Hepatocyte (in vitro differentiated cells): ENCODE measurements around the gene KCNJ2. TPM values are rescaled to one million over a fixed set of nuclear protein-coding genes. Genes with fewer than 3 reads are reported as not detected.

Source experiments
- DNase-seq: peaks from one replicate; pipeline ENCODE4 v3.0.0-alpha.2; 2016; ENCODE audit warnings: low spot score
- H2AFZ ChIP-seq: fragments of 200-600 bp; sonication (generic); 2 replicates; pipeline ENCODE4 v1.6.0; 2016; ENCODE audit warnings: antibody characterized with exemption, mild to moderate bottlenecking
- H3K27ac ChIP-seq: fragments of 200-600 bp; sonication (generic); 2 replicates; pipeline ENCODE4 v1.5.1; 2016; ENCODE audit warnings: mild to moderate bottlenecking
- H3K27me3 ChIP-seq: fragments of 200-600 bp; sonication (generic); 2 replicates; pipeline ENCODE4 v1.6.1; 2016
- H3K36me3 ChIP-seq: fragments of 200-600 bp; sonication (generic); replicated peaks from 2 replicates; pipeline ENCODE4 v1.5.1; 2016; ENCODE audit warnings: low read depth; ENCODE audit not compliant: insufficient read depth
- H3K4me1 ChIP-seq: fragments of 200-600 bp; sonication (generic); 2 replicates; pipeline ENCODE4 v1.5.1; 2016; ENCODE audit warnings: mild to moderate bottlenecking, moderate library complexity; ENCODE audit not compliant: insufficient read depth
- H3K4me2 ChIP-seq: fragments of 200-600 bp; sonication (generic); 2 replicates; pipeline ENCODE4 v1.6.0; 2016
- H3K4me3 ChIP-seq: fragments of 200-600 bp; sonication (generic); 2 replicates; pipeline ENCODE4 v1.5.1; 2016; ENCODE audit warnings: mild to moderate bottlenecking
- H3K79me2 ChIP-seq: fragments of 200-600 bp; sonication (generic); 2 replicates; pipeline ENCODE4 v1.6.0; 2017; ENCODE audit warnings: mild to moderate bottlenecking
- H3K9me2 ChIP-seq: fragments of 200-600 bp; sonication (generic); replicated peaks from 2 replicates; pipeline ENCODE4 v1.6.0; 2017; ENCODE audit warnings: mild to moderate bottlenecking; ENCODE audit not compliant: insufficient read depth
- H3K9me3 ChIP-seq: fragments of 200-600 bp; sonication (generic); 2 replicates; pipeline ENCODE4 v1.5.1; 2016; ENCODE audit warnings: low read depth, mild to moderate bottlenecking
- H4K20me1 ChIP-seq: fragments of 200-600 bp; sonication (generic); 2 replicates; pipeline ENCODE4 v1.6.0; 2016; ENCODE audit warnings: mild to moderate bottlenecking; ENCODE audit not compliant: insufficient read depth, poor library complexity, severe bottlenecking
- CTCF ChIP-seq: fragments of 200-600 bp; sonication (generic); IDR thresholded peaks from 2 replicates; pipeline ENCODE4 v1.5.1; 2016; ENCODE audit warnings: antibody characterized with exemption, mild to moderate bottlenecking; ENCODE audit not compliant: poor library complexity
- EZH2 ChIP-seq: fragments of 200-600 bp; sonication (generic); IDR thresholded peaks from 2 replicates; pipeline ENCODE4 v1.6.1; 2016; ENCODE audit warnings: antibody characterized with exemption, mild to moderate bottlenecking, borderline replicate concordance
- EZH2phosphoT487 ChIP-seq: fragments of 200-600 bp; sonication (generic); IDR thresholded peaks from one replicate; pipeline ENCODE4 v1.6.1; 2018; ENCODE audit warnings: antibody characterized with exemption, mild to moderate bottlenecking, low read depth, moderate library complexity; ENCODE audit not compliant: unreplicated experiment, severe bottlenecking
- WGBS: methylation state at CpG from one replicate; pipeline ENCODE4 v1.1.6; 2016; ENCODE audit warnings: low lambda C conversion rate; ENCODE audit errors: missing lambda C conversion rate; 5-methylcytosine and 5-hydroxymethylcytosine counted together
- polyA plus RNA-seq: library from polyadenylated mRNA; unstranded; fragments of >200 nt; fragmentation: Nextera tagmentation; extraction: Ambion mirVana; gene quantifications from 2 replicates; pipeline ENCODE4 v1.2.1, GENCODE V29; 2016
- total RNA-seq: library from RNA; depleted of rRNA; stranded (reverse); fragments of >200 nt; gene quantifications from 2 replicates; pipeline ENCODE4 v1.2.3, GENCODE V29; 2014

Gene KCNJ2
- total and polyA plus RNA-seq, 2 experiments from 2014 or later = 1.0 to 3.0 TPM

- DNase-seq = no peak
- H3K27ac ChIP-seq = no peak overlapping the region
- no peaks in the 10 kb centered on the region for H3K36me3 ChIP-seq
- no peak overlapping the region for H3K4me3 ChIP-seq
- TF ChIP-seq CTCF = no peak
- no peak for TF ChIP-seq EZH2
- no peak for TF ChIP-seq EZH2phosphoT487
- no peaks in the 10 kb centered on the region for H3K4me1 ChIP-seq
- no peaks in the 10 kb centered on the region for H3K27me3 ChIP-seq
- no peaks in the 10 kb centered on the region for H3K9me3 ChIP-seq
- no peak overlapping the region for H2AFZ ChIP-seq
- H4K20me1 ChIP-seq = no peaks in the 10 kb centered on the region
- WGBS = 97% methylated on average over 1 of the region's 1 CpG
- H3K9me2 ChIP-seq = no peaks in the 10 kb centered on the region
- no peaks in the 10 kb centered on the region for H3K79me2 ChIP-seq
- H3K4me2 ChIP-seq = no peak overlapping the region
These were observed 48.2 kb downstream of the KCNJ2 start for GRCh38 chr17:70217571-70217970.

GRCh38 chr17:70225276-70225675 lies 55.9 kb downstream of the KCNJ2 start:
- no peak overlapping the region for H3K27ac ChIP-seq

More at GRCh38 chr17:70225276-70225675, 55.9 kb downstream of the KCNJ2 start:
- Histone ChIP-seq H3K36me3 (no peaks in the 10 kb centered on the region), H3K9me2 (no peaks in the 10 kb centered on the region), H3K4me3 (no peak overlapping the region), H3K27me3 (peaks cover 2% of the 10 kb centered on the region), H3K4me1 (no peaks in the 10 kb centered on the region), H3K4me2 (no peak overlapping the region), H4K20me1 (no peaks in the 10 kb centered on the region), H3K9me3 (no peaks in the 10 kb centered on the region), H3K79me2 (no peaks in the 10 kb centered on the region), H2AFZ (no peak overlapping the region)
- TF ChIP-seq EZH2 (no peak), EZH2phosphoT487 (no peak), CTCF (no peak)
- 80% methylated on average over 4 of the region's 4 CpGs for WGBS
- DNase-seq = no peak

Other genes starting within 250 kb of the KCNJ2 start
- 40.6 and 46.9 TPM in 2 replicates for gene KCNJ16, start 94.3 kb upstream of the KCNJ2 start, total RNA-seq
- 2.7 and 3.5 TPM in 2 replicates for gene KCNJ16, start 94.3 kb upstream of the KCNJ2 start, polyA plus RNA-seq